NCI-H2107 (cell line): ENCODE data around the gene EVPL.
"Not testable (repeated sequence)": the region's sequence is repeated elsewhere in the genome, so short reads cannot be mapped to it uniquely, and the experiment has no call there.

ENCODE experiments used
- DNase-seq: peaks from one replicate; lab custom pipeline; 2025; lab: John Stamatoyannopoulos, UW

The EVPL gene

DNA sequence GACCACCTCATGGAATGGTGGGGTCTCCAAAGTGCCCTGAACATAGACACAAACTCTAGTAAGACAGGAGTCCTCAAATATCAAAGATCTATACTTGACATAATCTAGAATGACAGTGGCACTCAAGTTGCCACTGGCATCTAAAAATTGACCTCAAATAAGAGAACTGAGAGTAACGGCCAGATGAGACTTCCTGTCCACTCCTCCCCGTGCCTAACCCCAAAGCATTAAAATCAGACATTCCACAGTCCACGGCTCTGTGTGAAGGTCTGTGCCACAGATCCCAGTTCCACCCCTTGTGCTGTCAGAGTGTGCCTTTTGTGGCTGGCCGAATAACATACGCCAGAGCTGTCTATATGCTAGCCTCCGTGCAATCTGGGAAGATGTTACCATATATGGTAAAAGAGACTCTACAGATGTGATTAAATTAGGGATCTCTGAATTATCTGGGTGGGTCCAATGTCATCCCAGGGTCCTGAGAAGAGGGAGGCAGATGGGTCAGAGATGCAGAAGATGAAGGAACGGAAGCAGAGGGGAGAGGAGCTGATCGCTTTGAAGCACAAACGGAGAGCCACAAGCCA, 21.0 kb upstream of the EVPL start:
- DNase-seq = no peak

DNA sequence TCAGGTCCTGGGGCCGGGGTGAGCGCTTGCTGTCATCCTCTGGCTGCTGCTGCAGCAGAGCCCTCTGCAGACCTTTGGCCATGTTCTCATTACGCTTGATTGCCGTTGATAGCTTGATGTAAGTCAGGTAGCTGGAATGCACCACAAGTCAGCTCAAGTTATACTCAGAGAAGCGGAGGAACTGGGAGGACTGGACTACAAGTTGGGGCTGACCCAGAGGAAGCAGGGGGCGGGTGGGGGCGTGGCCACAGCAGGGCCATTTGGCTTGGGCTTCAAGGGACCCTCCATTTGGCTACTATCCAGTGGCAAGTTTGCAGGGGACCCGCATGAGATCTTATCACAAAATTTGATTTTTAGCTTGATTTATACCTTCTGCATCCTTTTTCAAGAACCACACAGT, 19.0 kb upstream of the EVPL start:
- no peak for DNase-seq

DNA sequence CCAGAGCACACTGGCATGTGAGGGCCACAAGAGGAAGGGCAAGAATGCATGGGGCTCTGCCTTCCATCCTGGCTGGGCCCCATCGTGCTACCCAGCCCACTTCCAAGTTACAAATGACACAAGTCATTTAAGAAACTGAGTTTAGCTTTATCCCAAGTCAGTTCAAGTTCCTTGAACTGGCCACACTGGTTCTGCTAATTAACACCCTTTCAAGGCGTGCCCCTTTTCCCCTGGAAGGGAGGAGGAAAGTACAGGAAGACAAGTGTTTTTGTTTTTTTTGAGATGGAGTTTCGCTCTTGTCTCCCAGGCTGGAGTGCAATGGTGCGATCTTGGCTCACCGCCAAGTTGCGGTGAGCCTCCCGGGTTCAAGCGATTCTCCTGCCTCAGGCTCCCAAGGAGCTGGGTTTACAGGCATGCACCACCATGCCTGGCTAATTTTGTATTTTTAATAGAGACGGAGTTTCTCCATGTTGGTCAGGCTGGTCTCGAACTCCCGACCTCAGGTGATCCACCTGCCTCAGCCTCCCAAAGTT, 17.4 kb upstream of the EVPL start:
- DNase-seq = not testable (repeated sequence)

DNA sequence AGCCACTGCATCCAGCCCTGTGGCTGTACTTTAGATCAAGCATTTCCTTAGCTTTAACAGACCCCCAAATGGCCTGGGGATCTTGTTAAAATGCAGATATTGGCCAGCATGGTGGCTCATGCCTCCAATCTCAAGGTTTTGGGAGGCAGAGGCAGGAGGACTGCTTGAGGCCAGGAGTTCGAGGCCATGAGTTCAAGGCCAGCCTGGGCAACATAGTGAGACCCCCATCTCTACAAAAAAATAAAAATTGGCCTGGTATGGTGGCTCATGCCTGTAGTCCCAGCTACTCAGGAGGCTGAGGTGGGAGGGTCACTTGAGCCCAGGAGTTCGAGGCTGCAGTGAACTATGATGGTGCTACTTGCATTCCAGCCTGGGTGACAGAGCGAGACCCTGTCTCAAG, 15.8 kb upstream of the EVPL start:
- not testable (repeated sequence) for DNase-seq

DNA sequence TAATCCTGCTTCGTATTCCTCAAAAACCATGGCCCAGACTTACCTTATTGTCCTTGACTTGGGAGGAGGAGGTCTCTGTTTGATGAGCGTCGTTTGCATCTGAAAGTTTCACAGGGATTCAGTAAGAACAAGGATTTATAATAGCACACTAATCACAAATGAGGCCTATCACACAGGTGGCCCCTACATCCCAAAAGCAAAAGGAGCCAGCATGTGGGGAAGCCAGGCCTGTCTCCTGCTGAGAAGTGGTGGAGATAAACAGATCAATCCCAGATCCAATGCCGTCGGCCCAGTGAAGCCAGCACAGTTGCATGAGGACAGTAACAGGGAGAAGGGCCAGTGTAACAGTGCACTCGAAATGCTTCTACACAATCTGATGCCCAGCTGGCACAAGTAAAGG, 13.3 kb upstream of the EVPL start:
- no peak for DNase-seq

DNA sequence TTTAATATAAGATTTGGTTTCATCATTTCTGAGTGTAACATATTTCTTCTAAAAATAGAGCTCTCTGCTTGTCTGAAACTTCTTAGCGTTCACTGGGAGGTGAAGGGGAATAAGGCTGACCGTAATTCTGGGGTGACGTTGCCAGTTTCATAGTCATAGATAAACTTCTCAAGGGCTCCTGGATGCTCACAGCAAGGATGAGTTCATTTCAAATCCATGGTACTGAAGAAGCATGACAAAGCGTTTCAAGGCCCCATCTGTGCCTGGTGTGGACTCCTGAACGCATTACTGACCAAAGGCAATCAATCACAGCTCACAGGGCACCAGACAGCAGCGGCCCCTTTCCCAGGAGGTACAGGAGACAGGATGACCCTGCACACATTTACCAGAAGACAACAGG, 12.0 kb upstream of the EVPL start:
- no peak for DNase-seq

DNA sequence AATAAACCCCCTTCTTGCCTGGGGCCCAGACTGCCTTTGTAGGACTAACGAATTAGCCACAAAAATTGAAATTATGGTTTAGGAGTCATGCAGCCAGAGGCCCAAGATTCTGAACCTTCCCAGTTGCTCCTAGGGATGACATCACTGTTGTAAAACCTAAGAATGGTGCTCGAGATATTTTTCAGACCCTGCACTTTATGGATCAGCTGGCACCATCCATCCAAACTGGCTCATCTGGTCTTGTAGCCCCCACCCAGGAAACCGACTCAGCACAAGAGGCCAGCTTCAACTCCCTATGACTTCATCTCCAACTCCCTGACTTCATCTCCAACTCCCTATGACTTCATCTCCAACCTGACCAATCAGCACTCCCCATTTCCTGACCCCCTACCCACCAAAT, 10.9 kb upstream of the EVPL start:
- DNase-seq = no peak

DNA sequence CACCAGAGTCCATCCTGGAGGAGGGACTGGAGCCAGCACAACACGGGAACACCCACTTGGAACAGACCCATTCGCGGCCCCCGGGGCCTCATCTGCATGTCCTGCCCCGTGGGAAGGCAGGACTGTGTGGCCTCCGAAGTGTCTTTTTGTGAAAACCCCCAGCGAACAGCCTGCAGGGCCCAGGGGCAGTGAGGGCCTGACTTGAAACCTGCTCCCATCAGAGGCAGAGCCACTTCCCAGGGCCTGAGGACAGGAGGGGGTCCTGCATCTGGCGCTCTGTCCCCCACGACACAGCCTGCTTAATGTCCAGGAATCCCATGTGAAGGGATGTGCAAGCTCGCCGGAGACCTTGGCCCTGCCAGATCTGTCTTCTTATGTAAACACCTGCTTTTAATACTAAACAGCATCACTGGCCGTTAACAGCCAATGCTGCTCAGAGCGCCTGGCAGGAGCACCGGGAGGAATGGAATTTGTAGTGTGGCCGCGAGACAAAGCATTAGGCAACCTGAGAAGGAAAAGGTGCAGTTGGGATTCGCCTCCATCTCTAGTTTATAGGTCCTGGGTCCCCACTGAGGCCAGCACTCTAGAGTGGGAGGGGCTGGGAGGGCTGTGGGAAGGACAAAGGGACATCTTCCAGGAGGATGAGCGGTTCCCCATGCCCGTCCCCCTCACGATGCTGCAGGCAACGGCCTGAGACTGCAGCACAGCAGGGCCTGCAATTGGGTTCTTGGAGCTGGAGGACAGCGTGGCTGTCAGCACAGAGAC, 9.6 kb upstream of the EVPL start:
- DNase-seq = no peak

DNA sequence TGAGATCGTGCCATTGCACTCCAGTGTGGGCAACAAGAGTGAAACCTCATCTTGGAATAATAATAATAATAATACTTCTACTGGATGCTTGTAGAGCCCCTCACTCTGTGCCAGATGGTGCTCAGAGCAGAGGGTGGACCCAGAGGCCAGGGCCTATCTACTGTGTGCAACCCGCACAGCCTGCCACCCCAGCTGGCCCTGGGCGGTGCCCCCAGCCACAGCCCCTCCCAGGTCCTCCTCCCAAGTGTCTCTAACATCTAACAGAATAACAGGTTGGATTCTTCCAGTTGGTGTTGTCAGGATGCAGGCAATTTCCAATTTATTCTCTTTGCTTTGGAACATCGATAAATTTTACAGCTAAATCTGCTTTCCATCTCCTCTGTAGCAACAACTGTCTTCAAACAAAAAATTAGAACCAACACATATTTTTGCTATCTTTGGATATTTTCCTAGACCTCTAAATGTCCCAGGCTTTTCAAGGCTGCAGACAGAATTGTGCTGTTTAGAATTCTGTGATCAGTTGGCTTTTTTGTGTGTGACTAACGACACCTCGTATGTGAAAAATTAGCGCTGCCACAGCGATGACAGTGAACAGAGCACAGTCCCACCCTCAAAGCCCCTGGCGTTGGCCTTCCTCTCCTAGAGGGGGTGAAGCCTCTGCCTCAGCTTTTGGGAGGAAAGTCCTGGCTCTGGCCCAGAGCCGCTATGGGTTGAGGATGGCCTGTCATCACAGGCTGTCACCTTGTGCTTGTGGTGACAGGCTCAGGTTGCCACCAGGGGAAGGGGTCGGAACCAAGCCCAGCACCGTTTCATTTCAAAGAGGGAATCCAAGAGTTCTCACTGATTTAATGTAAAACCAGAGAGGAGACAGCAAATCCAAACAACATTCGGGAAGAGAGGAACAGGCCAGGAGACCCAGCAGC, 7.6 kb upstream of the EVPL start:
- no peak for DNase-seq

DNA sequence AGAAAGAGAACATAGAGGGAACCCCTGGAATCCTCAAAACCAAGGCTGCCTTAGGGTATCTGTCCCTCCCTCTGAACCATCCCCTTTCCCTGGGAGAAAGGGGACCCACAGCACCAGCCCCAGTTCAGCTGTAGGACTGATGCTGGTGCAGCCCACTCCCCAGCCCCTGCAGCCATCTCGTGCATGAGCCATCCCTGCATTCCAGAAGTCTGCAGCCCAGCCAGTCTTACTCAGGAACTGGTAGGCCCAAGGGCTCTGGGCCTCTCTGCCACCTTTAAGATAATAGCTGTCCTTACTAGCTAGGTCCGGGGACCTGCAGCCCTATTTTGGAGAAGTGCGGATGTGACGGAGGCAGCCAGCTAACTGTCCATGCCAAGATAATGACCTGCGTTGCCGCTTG, 6.0 kb upstream of the EVPL start:
- no peak for DNase-seq

DNA sequence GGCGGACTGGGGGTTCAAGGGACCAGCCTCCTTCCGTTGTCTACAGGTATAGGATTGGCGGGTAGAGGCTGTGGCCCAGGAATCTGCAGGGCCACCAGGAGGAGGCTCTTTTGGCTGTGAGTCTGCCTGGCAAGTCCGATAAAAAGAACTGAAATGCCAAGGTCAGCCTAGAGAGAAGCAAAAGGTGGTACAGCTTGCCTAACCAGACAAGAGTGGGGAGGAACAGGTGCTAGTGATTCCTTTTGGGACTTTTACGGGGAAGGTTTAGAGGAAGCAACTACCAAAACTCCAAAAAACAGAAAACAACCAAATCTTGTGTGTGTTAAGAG, 5.6 kb upstream of the EVPL start:
- DNase-seq = no peak

DNA sequence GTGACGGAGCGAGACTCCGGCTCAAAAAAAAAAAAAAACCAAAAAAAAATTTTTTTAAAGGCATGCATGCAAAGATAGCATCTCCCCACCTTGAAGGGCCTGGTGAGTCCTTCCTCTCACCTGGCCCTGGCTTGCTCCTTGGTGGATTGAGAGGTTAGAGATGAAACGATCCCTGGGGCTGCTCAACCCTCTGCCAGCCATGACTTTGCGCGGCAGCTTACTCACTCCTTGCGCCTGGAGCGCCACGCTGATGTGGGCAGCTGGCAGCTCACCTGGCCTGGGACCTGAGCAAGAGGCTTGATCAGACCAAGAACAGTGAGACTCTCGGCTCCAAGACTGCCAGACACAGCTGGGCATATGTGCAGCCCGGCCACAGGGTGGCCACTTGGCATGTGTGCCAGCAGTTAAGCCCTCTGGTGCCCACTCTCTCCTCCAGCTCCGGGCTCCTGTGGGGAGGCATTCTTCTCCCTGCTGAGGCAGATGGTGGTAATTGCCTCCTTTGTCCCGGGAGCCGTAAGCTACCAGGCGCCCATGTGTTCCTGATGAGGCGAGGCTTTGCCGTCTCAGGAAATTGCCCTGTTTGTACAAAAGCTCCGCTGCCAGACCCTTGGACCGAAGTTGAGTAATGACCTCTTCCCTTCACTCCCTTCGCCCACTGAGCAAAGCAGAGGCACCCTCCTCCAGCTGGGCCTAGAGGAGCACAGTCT, 5.1 kb upstream of the EVPL start:
- DNase-seq = no peak

DNA sequence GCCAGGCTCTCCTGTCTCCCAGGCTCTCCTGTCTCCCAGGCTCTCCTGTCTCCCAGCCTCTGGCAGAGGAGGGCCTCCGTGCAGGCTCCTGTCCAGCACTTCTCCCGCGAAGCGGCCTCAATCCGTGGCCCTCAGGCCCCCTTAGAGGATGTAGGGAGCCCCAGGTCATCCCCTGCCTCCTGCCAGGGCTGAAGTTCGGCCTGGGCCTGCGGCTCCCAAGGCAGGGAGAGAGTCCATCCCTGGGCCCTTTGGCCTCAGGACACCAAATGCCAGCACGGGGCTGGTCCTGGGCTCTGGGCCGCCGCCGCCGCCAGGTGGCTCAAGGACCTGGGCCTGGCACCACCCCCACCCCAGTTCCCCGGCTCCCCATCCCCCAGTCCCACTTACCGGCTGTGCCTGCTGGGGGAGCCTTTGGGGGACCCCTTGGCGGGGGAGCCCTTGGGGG, 370 bp downstream of the EVPL start:
- DNase-seq = no peak

DNA sequence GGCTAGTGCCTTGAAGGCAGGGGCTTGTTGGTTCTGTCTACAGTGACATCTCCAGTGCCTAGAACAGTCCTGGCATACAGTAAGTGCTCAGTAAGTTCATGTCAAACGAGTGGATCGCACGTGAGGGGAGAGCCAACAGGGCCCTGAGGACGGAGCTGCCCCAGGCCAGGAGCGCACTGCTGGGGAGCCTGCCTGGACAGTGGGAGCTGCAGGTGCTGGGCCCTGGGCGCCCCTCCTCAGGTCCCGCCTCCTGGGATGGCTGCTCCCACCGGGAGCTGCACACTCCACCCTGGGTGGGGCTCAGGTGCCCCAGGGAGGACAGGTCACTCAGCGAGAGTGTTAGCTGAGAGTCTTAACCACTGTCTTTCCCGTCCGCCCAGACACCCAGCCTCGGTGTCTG, 1.8 kb downstream of the EVPL start:
- DNase-seq = no peak

DNA sequence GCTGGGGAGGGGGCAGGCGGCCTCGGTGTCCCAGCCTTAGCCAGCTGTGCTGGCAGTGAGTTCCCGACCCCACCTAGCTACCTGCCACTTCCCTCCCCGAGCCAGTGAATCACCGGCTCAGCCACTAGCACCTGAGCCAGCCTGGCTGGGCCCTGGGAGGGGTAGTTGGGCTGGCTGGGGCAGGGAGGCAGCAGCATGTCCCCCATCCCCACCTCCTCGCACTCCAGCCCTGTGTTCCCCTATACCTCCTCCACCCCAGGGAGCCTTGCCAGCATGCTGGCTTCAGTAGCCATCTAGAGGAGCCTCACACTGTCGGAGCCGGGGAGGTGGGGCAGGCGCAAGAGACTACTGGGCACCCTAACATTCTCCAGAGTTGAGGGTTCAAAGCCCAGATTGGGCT, 2.8 kb downstream of the EVPL start:
- no peak for DNase-seq

DNA sequence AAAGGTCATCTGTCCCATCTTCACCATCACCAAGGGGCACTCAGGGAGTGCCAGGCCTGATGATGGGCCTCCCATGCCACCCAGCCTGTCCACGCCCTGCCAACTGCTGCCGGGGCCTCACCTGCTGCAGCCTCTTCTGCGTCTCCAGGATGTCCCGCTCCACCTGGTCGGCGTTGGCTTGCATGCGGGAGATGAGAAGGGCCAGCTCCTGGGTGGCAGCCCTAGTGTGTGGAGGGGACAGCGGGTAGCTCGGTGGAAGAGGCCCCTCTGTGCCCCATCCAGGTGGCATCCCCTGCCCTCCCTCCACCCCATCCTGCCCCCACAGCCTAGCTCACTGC, 3.2 kb downstream of the EVPL start:
- DNase-seq = no peak

DNA sequence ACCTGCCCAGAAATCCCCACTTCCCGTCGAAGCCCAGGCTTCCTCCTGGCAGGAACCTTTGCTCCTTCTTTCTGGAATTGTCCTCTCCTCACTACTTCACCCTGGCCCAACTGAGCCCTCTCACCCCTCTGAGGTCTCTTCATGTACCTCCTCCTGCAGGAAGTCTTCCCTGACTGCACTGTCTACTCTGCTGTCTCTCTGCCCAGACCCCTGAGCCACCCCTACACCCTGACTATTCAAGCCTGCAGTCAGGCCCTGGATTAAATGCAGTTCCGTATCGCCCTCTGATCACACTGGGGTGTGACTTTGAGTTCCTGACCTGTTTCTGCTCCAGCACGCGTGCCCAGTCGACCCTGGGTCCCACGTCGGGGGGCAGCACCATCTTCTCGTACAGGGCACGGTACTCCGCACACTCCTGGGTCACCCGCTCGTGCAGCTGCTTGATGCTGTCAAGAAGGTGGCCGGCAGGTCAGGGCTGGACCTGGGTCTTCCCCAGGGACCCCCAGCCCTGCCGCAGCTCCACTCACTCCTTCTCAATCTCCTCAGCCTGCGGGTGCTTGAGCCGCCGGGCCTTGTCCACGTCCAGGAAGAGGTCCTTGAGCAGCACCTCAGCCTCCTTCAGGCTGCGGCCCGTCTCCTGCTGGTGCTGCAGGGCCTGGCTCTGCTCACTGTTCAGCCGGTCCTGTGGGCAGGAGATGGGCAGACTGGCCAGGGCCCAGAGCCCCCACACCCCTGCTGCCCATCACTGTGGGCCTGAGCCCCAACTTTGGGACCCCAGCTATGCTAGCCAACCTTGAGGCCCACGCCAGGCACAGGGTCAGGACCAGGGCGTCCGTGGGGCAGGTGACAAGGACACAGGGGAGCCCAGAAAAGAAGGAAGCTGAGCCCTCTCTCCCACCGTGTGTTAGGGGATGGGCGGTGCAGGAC, 3.9 kb downstream of the EVPL start:
- DNase-seq = no peak

DNA sequence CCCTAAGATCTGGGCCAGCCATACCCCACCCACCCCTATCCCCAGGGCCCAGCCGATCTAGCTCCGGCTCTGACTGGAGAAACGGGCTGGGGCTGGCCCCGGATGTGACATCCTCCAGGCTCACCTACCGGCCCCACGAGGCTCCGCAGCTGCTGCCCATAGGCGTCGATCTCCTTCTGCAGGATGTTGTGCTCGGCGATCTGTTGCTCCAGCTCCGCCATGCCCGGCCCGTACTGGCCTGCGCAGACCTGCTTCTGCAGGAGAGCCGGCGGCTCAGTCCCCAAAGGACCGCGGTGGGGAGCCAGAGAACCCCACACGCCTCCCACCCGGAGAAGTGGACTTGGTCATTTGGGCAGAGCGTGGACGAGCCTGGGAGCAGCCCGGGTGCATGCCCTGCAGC, 4.8 kb downstream of the EVPL start:
- DNase-seq = no peak

DNA sequence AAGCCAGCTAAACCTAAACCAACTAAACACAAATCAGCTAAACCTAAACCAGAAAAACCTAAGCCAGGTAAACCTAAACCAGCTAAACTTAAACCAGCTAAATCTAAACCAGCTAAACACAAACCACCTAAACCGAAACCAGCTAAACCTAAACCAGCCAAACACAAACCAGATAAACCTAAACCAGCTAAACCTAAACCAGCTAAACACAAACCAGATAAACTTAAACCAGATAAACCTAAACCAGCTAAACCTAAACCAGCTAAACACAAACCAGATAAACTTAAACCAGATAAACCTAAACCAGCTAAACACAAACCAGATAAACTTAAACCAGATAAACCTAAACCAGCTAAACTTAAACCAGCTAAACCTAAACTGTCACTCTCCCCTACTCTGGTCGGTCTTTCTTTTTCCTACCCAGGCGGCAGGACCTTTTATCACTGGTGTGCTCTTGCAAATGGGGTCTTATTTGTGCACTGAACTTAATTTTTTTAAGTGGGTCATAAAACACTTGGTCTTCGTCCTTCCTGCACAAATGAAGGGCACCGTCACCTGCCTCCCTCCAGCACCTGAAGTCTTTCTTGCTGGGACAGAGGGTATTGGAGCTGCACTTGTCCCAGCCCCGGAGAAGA, 7.2 kb downstream of the EVPL start:
- no peak for DNase-seq

DNA sequence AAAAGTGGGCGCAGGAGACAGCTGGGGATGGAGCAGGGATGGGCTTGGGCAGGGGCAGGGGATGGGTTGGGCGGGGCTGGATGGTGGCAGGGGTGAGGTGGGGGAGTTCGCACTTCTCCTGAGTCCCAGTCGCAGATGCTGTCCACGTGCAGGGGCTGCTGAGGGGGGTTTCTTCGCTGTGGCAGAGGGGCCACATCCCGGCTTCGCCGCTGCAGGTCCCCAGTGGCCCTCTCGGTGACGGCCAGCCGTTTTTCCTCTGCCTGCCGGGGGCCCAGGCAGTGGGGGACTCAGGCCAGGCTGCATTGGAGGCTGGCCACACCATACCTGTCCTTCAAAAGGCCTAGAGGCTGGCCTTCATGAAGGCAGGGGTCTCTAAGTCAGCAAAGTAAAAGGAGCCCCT, 8.3 kb downstream of the EVPL start:
- no peak for DNase-seq

DNA sequence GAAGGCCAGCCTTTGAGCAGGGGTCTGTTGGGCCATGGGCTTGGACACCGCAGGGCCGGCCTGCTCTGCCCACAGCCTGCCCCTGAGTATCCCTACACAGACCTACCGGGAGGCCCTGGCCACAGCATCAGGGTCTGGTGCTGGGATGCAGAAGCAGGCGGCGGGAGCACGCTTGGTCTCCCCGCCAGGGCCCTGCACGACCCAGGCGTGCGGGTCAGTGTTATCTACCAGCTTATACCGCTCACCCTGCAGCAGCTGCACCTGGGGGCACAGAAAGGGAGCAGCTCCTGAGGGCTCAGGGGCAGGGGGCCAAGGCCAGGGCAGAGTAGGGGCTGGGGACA, 8.8 kb downstream of the EVPL start:
- DNase-seq = no peak
